ENCODE measurements around the gene CCK.

CCK gene

GRCh38 chr3:42225486-42226363, 40.3 kb downstream of the CCK start:
- no peak for DNase-seq (ENCODE audit: low read depth)

- DNase-seq (ENCODE audit: low read depth): no peak
Measured at GRCh38 chr3:42224658-42225421, 41.1 kb downstream of the CCK start.

- no peak for DNase-seq (ENCODE audit: low read depth)
Measured at GRCh38 chr3:42224178-42224577, 41.8 kb downstream of the CCK start.

- DNase-seq (ENCODE audit: low read depth): no peak
Measured at GRCh38 chr3:42222942-42223693, 42.9 kb downstream of the CCK start.

GRCh38 chr3:42220436-42221121, 45.4 kb downstream of the CCK start:
- no peak for DNase-seq (ENCODE audit: low read depth)

- DNase-seq (ENCODE audit: low read depth): no peak
Measured at GRCh38 chr3:42216931-42217333, 49.1 kb downstream of the CCK start.

- DNase-seq (ENCODE audit: low read depth): no peak
Measured at GRCh38 chr3:42216302-42216701, 49.7 kb downstream of the CCK start.

DNA sequence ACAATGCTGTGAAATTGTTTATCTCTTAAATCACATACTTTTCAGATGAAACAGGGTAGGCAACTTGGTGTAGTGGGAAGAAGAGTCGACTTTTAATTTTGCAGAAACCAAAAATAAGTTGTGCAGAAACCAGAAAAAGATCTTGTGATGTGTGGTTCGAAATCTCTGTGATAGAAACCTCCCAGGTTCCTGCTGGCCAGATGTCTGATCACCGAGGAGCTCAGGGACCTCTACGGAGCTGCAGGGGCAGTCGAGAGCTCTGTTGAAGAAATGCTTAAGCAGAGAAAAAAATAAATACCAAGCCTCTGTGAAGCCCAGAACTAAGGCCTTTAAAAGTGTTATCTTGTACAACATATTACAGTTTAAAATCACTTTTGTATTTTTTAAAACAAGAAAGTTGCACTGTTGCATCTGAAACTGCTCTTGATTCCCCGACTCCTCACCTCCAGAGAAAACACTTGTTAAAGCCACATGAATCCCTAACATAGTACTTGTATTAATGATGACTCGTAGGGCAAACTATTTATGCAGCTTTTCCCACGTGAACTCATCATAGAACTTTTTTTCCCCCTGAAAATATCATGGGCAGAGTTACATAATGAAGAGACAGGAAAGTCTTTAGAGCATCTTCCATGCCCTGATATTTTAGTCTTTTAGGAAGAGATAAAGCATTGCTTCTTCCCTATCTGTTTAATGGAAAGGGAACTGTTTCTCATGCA, 51.3 kb downstream of the CCK start:
- no peak for DNase-seq (ENCODE audit: low read depth)

DNA sequence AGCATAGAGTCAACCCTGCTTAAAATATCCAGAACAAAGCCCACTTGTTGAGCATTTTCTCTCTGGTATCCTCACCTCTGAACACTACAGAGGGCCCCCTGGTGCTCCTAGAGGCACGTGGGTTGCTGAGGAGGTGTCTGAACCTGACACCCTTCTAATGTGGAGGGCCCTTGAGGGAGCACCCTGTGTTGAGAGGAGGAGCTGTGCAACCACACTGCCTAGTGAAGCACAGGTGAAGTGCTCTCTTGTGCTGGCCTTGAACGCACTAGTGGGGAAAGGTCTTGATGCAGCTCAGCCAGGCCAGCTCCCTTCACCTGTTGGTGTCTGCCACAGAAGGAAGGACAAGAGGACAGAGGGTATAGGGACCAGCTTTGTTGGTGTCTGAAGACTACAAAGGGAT, 51.9 kb downstream of the CCK start:
- DNase-seq (ENCODE audit: low read depth): no peak

DNA sequence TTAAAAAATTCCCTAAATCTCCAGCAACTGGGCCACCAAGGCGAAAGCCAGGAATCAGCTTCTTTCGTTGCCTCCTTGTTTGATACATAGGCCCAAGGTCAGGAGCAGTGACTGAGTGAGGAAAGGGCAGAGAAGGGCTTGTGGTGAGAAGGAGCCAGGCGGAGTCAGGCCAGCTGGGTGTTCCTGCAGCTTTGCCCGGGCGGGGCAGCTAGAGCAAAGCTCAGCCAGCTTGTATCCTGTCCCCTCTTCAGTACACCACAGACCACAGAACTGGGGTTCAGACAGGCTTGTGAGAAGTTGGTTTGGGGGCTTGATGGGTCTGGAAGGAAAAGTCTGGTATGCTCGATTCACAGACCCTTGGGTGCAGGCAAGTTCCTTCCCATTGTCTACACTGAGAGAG, 52.6 kb downstream of the CCK start:
- DNase-seq (ENCODE audit: low read depth): no peak

- DNase-seq (ENCODE audit: low read depth): no peak
Measured at GRCh38 chr3:42210726-42211125, 55.3 kb downstream of the CCK start.

DNA sequence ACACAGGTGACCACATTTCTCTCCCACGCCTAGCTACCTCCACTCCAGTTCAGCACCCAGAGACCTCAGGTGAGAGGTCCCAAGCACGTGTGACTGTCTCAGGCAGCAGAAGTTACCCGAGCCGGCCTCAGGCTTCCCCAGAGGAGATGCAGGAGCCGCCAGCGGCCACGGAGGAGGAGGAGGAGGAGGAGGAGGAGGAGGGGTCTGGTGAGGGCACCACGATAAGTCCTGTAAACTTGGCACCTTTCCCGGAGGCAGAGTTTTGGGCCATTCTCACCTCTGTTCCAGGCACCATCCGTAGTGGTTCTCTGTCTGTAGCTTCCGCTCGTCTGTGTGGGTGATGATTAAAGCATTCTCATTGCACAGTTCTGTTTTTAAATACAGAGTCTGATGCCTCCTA, 56.1 kb downstream of the CCK start:
- no peak for DNase-seq (ENCODE audit: low read depth)

Measured in activated T-cell treated with anti-CD3 and anti-CD28 coated beads for 48 hours (primary cell).